SIG-M5 treated with dmso at 0.1 percent for 504 hours (cell line): ENCODE results near the gene RPIA.
"Not testable (repeated sequence)": the region's sequence is repeated elsewhere in the genome, so short reads cannot be mapped to it uniquely, and the experiment has no call there.

ENCODE experiments used
- DNase-seq: peaks from one replicate; lab custom pipeline; 2025; ENCODE audit not compliant: unreplicated experiment; lab: John Stamatoyannopoulos, UW

Gene RPIA

GRCh38 chr2:88765154-88765888, 73.8 kb downstream of the RPIA start:
- DNase-seq, result no peak

GRCh38 chr2:88765889-88766481, 74.5 kb downstream of the RPIA start:
- DNase-seq, result not testable (repeated sequence)

GRCh38 chr2:88770016-88770415, 78.5 kb downstream of the RPIA start:
- no peak for DNase-seq

- DNase-seq, result not testable (repeated sequence)
Observed at GRCh38 chr2:88773233-88774028, 82.0 kb downstream of the RPIA start.

GRCh38 chr2:88789213-88789612, 97.7 kb downstream of the RPIA start:
- not testable (repeated sequence) for DNase-seq

GRCh38 chr2:88795932-88796331, 104.5 kb downstream of the RPIA start:
- not testable (repeated sequence) for DNase-seq

- not testable (repeated sequence) for DNase-seq
Observed at GRCh38 chr2:88796523-88796922, 105.0 kb downstream of the RPIA start.

GRCh38 chr2:88797164-88797563, 105.7 kb downstream of the RPIA start:
- not testable (repeated sequence) for DNase-seq
